Fibroblast of lung (primary cell): ENCODE results near the gene COL4A2.

Experiments
- CTCF ChIP-seq, 2 donors: IDR thresholded peaks in 1 of 2; conservative IDR thresholded peaks in 1 of 2; 1 replicate in 1 of 2; 2 replicates in 1 of 2; pipeline ENCODE4 v1.5.1; 2011 to 2012; ENCODE audit warnings: low read length in 2 of 2, control low read depth in 1 of 2, inconsistent platforms in 1 of 2, low read depth in 1 of 2, mild to moderate bottlenecking in 1 of 2
- EZH2 ChIP-seq: IDR thresholded peaks from 2 replicates; pipeline ENCODE4 v1.5.1; 2012; ENCODE audit warnings: low read length, control low read depth, mild to moderate bottlenecking; ENCODE audit errors: missing control alignments

GRCh38 chr13:110422913-110423688 is 116.0 kb downstream of the COL4A2 start:
- TF ChIP-seq EZH2, result no peak
- TF ChIP-seq CTCF (conservative IDR thresholded peaks at IDR 0.05 in 1 of 2, IDR thresholded peaks at IDR 0.05 in 1 of 2; ENCODE audit: low read depth in 1 of 2, low read length in 2 of 2), result no peak
